ENCODE results near the gene CNP.
A peak's percentile ranks its signal among the peaks of the same experiment; 100 is the strongest.
"Not testable (repeated sequence)": the region's sequence is repeated elsewhere in the genome, so short reads cannot be mapped to it uniquely, and the experiment has no call there.

CNP gene

GRCh38 chr17:42002792-42003301 is 36.3 kb downstream of the CNP start:
- peak; percentile 68 for DNase-seq (ENCODE audit: low read depth)

- DNase-seq (ENCODE audit: low read depth) = no peak
Measured at GRCh38 chr17:42005166-42005565, 38.6 kb downstream of the CNP start.

GRCh38 chr17:42009170-42009569 is 42.6 kb downstream of the CNP start:
- no peak for DNase-seq (ENCODE audit: low read depth)

DNA sequence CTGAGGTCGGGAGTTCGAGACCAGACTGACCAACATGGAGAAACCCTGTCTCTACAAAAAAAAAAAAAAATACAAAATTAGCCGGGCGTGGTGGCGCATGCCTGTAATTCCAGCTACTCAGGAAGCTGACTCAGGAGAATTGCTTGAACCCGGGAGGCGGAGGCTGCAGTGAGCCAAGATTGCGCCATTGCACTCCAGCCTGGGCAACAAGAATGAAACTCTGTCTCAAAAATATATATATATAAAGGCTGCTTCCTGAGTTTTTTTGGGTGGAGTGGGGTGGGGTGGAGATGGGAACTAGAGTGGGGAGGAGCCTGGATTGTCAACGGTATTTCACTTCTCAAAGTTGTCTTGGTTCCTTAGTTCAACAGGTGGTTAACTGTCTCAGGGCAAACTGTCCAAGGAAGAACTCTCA is 43.7 kb downstream of the CNP start:
- peak; percentile 59 for DNase-seq (ENCODE audit: low read depth)

DNA sequence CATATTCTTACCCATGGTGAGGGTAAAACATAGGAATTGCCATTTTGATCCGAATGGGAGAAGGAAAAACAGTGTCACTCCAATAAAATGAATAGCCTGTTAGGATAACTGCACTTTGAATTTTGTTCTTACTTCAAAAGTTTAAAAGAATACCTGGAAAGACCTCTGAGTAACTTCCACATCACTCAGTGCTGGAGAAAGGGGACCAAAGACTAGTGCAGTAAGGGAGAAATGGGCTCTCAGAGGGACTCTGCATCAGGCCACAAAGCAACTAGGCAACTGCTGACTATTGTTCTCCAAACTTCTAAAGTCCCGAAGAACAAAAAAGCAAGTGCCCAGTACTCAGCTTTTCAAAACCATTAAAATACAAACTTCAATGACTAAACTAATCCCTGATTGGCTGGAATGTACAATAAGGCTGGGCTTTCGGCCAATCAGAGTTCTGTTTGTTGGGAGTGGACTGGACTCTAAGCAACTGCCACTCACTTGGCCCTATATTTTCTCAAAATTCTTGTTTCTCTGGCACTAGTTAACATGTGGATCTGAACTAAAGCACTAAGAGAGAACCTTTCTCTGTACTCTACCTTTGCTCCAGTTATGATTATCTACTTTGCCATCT is 44.4 kb downstream of the CNP start:
- DNase-seq (ENCODE audit: low read depth) = peak; percentile 66

DNA sequence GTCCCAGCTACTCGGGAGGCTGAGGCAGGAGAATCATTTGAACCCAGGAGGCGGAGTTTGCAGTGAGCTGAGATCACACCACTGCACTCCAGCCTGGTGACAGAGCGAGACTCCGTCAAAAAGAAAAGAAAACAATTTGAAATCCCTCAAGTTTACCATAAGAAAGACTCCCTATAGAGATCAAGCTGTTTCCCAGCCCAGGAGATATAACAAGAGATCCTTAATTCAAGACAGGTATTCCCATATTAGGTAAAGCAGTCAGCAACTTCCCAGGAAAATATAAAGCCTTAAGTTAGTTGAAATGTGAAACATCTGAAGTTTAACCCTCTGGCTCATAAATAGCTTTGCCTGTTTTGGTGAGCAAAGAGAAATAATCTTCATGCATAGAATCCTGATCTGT is 45.8 kb downstream of the CNP start:
- DNase-seq (ENCODE audit: low read depth) = not testable (repeated sequence)

DNA sequence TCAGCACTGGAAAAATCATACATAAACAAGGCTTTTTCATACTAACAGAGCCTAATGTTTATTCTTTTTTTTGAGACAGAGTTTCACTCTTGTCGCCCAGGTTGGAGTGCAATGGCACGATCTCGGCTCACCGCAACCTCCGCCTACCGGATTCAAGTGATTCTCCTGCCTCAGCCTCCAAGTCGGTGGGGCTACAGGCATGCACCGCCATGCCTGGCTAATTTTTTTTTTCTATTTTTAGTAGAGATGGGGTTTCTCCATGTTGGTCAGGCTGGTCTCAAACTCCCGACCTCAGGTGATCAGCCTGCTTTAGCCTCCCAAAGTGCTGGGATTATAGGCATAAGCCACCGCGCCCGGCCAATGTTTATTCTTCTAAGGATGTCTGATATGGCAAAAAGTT is 47.1 kb downstream of the CNP start:
- DNase-seq (ENCODE audit: low read depth) = not testable (repeated sequence)

GRCh38 chr17:42016411-42016831 is 49.8 kb downstream of the CNP start:
- peak; percentile 32 for DNase-seq (ENCODE audit: low read depth)

DNA sequence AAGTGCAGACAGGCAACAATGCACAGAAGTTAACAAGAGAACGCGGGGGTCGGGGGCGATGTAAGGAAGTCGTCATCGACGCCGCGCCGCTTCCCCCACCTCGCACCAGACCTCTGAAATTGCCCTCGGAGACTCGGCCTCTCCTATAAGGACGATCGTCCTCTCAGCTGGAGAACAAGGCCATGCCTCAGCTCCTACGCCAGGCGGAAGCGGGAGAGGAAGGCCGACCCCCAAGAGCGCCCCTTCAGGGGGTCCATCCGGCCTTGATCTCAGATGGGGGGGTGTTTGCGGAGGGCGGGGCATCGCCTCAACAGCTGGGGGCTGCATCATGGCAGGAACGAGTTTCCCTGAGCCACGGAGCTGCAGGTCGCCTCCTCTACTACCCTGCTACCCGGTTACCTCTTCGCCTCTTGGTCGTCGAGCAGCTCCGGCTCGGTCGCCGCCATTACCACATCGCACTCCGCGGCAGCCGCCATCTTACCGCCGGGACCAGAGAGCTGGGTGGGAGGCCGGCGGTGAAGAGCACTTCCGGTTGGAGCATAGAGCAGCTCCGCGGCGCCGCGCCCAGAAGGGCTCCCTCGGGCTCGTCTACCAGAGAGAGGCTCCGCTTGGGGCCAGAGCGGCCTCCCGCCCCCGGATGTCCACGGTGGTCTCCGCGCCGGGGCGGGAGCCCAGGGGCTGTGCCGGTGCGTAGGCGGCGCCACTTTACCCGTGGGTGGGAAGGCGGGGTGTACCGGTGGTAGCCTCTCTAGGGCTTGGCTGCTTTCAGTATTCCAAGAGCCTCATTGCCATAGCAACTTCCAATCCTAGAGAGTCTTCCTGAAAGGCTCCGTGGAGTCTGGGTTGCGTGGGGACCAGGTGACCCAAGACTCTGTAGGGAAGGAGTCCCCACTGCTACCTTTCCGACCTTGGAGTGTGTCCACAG is 50.6 kb downstream of the CNP start, which contains the start of gene DNAJC7:
TSS of gene DNAJC7 (minus strand) at position 499 of the 925 bp plus-strand sequence. CDS start at position 476, 23 bp downstream.
- peak; percentile 94 for DNase-seq (ENCODE audit: low read depth)

- peak; percentile 77 for DNase-seq (ENCODE audit: low read depth)
Measured at GRCh38 chr17:42017866-42018200, 51.2 kb downstream of the CNP start.

- DNase-seq (ENCODE audit: low read depth) = peak; percentile 30
Measured at GRCh38 chr17:42018339-42018738, 51.7 kb downstream of the CNP start.

DNA sequence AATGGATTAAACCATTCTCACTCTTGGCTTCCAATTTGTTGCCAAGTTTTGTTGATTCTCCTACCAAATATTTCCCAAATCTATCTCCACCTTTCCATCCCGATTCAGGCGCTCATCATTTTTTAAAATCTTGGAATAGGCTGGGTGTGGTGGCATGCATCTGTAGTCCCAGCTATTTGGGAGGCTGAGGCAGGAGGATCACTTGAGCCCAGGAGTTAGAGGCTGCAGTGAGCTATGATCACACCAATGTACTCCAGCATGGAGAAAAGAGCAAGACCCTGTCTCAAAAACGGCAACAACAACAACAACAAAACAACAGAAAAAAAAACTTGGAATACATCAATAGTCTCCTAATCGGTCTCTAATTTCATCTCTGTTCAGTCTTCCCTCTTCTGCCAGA is 52.4 kb downstream of the CNP start:
- no peak for DNase-seq (ENCODE audit: low read depth)

- DNase-seq (ENCODE audit: low read depth) = peak; percentile 95
Measured at GRCh38 chr17:42019509-42020404, 53.2 kb downstream of the CNP start, which contains the start of gene NKIRAS2. NKIRAS2 (plus strand) TSS chr17:42020090; CDS start chr17:42021578, 1,488 bp downstream.

GRCh38 chr17:42020845-42021244 is 54.2 kb downstream of the CNP start:
- DNase-seq (ENCODE audit: low read depth) = not testable (repeated sequence)

GRCh38 chr17:42023524-42024349 is 57.1 kb downstream of the CNP start:
- DNase-seq (ENCODE audit: low read depth) = no peak

DNA sequence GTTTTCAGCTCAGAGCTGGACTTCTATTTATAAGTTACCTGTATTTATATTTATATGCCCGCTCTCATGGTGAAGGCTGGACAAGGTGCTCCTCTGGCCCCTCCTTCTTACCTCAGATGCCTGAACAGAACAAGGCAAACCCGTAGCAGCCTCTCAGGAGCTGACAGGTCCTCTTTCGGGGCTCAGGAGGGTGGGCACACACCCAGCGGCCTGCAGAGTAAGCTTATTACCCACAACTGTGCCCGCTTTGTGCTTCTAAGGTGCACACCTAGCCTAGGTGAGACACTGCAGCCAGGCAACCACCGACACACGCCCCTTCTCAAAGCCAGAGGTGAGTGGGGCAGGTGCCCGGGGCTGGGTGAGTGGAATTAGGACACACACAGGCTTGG is 58.6 kb downstream of the CNP start:
- no peak for DNase-seq (ENCODE audit: low read depth)

DNA sequence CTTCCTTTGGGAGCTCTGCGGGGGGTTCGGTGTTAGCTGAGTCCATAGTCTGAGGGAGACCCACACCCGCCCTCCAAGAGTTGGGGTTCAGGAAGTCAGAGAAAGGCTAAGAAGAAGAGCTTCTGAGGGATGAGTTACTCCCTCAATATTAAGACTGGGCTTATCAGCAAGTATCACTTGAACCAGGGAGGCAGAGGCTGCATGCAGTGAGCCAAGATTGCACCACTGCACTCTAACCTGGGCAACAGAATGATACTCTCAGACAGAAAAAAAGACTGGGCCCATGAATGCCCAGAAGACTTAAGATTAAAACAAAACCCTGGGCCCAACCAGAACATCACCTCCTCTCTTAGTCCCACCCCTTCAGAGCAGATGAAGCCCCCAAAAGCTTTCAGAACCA is 59.3 kb downstream of the CNP start:
- no peak for DNase-seq (ENCODE audit: low read depth)

- DNase-seq (ENCODE audit: low read depth) = no peak
Measured at GRCh38 chr17:42026857-42027589, 60.4 kb downstream of the CNP start.
